Activated CD8-positive, alpha-beta T cell treated with anti-CD3 and anti-CD28 coated beads for 36 hours (primary cell): Measurements from ENCODE around the gene HOXD11. TPM values are rescaled to one million over a fixed set of nuclear protein-coding genes. Genes with fewer than 3 reads are reported as not detected.

Experiments used
- ATAC-seq: fragments of 200-7000 bp; cut with Tn5 transposase; one replicate; pipeline ENCODE4 v1.10.0; 2021; ENCODE audit warnings: mild to moderate bottlenecking, moderate library complexity
- CTCF ChIA-PET: fragments of 350-600 bp; sonication (Branson Sonifier 250); formaldehyde crosslinking; loops from one replicate; lab custom pipeline; 2021; ENCODE audit warnings: antibody characterized with exemption; lab: Charles Lee
- POLR2A ChIA-PET: fragments of 350-600 bp; sonication (Branson Sonifier 250); formaldehyde crosslinking; loops from one replicate; lab custom pipeline; 2021; ENCODE audit warnings: antibody characterized with exemption; lab: Charles Lee
- DNase-seq: peaks from one replicate; pipeline ENCODE4 v3.0.0-alpha.2; 2020
- H3K27ac Mint-ChIP-seq: one replicate; pipeline ENCODE4 v1.8.0; 2021; ENCODE audit warnings: mild to moderate bottlenecking, mixed read lengths
- H3K27me3 Mint-ChIP-seq: one replicate; pipeline ENCODE4 v1.8.0; 2021; ENCODE audit warnings: mixed read lengths
- H3K36me3 Mint-ChIP-seq: one replicate; pipeline ENCODE4 v1.8.0; 2021; ENCODE audit warnings: low read depth, mixed read lengths
- H3K4me1 Mint-ChIP-seq: one replicate; pipeline ENCODE4 v1.8.0; 2021; ENCODE audit warnings: low read depth, mixed read lengths
- H3K4me3 Mint-ChIP-seq: one replicate; pipeline ENCODE4 v1.8.0; 2021; ENCODE audit warnings: mild to moderate bottlenecking, moderate library complexity, mixed read lengths
- H3K9me3 Mint-ChIP-seq: one replicate; pipeline ENCODE4 v1.8.0; 2021; ENCODE audit warnings: mixed read lengths
- intact Hi-C: fragments of 100-400 bp; cut with micrococcal nuclease; formaldehyde crosslinking; loops from one replicate; pipeline ENCODE4 v1.10.0; 2022
- total RNA-seq, 2 experiments: library from RNA; stranded (reverse); gene quantifications; one replicate each; pipeline ENCODE4 v1.2.3, GENCODE V29; 2021
- TF ChIP-seq, protein P1 (sequence below): fragments of 200-600 bp; IDR thresholded peaks from one replicate; pipeline ENCODE4 v1.8.0; 2022; ENCODE audit warnings: antibody characterized with exemption, mild to moderate bottlenecking

The HOXD11 gene
- total RNA-seq, 2 experiments from 2014 or later: not detected

DNA sequence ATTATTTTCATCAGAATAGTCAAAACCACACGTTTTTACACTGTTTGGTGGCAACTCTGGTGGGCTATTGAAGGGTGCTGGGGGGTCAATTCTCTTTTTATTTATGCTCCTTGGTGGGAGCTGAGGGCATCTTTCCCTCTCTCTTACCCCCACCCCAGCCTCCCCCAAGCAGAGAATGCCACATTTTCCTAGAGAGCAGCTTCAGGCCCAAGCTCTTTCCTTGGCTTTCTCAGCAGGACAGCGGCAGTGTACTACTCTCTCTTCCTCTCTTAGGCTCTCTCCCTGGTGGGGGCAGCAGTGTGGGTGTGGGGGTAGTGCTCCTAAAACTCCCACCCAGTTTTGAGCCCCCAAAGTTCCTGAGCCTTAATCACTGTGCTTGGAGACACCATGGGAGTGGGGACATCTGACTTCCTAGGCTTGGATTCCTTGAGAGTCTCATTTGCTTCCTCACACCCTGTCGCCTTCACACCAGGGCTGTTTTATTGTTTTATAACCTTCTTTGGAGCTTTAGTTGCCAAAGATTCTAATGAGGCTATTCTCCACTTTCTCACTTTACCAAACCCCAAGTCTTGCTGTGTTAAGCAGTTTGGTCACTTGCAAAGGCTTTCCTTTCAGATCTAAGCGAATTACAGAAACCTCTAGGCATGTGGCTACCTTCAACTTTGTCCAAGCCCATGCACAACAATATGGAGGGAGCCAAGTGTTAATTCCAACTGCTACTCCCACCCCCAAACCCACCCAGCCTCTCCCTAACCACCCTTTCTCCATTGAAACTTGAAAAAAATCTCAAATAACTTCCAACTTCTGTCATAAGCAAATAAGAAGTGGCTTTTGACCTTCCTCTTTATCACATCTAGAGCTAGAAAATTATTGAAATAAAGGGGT, 38.2 kb downstream of the HOXD11 start:
- Mint-ChIP-seq H3K36me3 (no peaks in the 10 kb centered on the region), H3K27me3 (peaks cover 75% of the 10 kb centered on the region)

DNA sequence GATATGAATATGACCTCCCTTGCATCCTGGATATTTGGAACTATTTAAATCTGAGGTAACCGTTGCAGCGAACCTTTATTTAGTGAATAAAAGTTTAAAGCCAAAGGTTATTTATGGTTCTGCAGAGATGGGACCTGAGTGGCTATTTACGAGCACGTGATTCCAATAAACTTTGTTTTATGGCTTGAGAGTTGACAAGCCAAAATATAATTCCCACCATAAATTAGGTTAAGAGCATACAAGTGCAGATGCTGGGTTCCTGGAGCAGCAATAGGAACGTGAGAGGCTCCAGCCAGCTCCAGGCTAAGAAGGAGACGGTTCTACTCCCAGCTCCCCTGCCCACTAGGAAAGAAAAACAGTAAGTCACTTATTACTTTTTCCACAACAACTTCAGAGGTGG, 39.0 kb downstream of the HOXD11 start:
- TF ChIP-seq, protein P1, sequence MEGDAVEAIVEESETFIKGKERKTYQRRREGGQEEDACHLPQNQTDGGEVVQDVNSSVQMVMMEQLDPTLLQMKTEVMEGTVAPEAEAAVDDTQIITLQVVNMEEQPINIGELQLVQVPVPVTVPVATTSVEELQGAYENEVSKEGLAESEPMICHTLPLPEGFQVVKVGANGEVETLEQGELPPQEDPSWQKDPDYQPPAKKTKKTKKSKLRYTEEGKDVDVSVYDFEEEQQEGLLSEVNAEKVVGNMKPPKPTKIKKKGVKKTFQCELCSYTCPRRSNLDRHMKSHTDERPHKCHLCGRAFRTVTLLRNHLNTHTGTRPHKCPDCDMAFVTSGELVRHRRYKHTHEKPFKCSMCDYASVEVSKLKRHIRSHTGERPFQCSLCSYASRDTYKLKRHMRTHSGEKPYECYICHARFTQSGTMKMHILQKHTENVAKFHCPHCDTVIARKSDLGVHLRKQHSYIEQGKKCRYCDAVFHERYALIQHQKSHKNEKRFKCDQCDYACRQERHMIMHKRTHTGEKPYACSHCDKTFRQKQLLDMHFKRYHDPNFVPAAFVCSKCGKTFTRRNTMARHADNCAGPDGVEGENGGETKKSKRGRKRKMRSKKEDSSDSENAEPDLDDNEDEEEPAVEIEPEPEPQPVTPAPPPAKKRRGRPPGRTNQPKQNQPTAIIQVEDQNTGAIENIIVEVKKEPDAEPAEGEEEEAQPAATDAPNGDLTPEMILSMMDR: no peak
- ATAC-seq (no peak), DNase-seq (no peak)
- Mint-ChIP-seq H3K4me1 (peaks cover 8% of the 10 kb centered on the region), H3K27me3 (peaks cover 80% of the 10 kb centered on the region), H3K9me3 (no peaks in the 10 kb centered on the region), H3K4me3 (no peak overlapping the region), H3K36me3 (no peaks in the 10 kb centered on the region), H3K27ac (no peak overlapping the region)
- intact Hi-C loops: no loop called here
- POLR2A ChIA-PET: no interaction called here
- CTCF ChIA-PET: interaction anchor here (0.7 to 8.4 kb wide), 5 partner anchors 14 to 508 kb away, joined by 3 to 117 read pairs (median 3); no protein-coding TSS in a partner anchor

More for the DNA sequence above, 38.2 kb downstream of the HOXD11 start:
- TF ChIP-seq, protein P1: no peak
- CTCF ChIA-PET: interaction anchor here (0.7 to 8.4 kb wide), 11 partner anchors 13 to 1003 kb away, joined by 3 to 117 read pairs (median 3); no protein-coding TSS in a partner anchor
- intact Hi-C loops: no loop called here
- no peak for DNase-seq
- ATAC-seq: no peak
- H3K27ac Mint-ChIP-seq: no peak overlapping the region
- no peak overlapping the region for H3K4me3 Mint-ChIP-seq
- peaks cover 9% of the 10 kb centered on the region for H3K4me1 Mint-ChIP-seq
- no peaks in the 10 kb centered on the region for H3K9me3 Mint-ChIP-seq
- POLR2A ChIA-PET: interaction anchor here (0.6 kb wide), 1 partner anchor 12 kb away, joined by 3 read pairs; the partner anchor contains the start of gene HOXD3

DNA sequence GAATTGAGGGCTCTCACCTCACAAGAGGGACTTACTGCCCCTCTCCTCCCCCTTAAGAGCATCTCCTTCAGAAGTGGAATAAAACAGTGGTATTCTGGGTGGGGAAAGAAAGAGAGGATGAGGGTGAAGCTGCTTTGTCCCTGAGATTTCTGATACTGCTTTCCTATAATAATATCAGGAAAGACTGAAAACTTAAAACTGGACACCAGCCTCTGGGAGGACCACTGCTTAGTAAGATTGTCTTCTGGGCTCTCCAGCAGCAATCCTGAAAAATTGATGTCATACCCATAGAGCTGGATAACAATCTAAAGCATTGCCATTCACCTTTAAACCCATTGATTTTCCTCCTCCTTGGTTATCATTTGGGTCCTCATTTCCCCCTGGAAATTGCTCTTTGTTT, 39.6 kb downstream of the HOXD11 start:
- intact Hi-C loops: no loop called here
- peaks cover 4% of the 10 kb centered on the region for H3K4me1 Mint-ChIP-seq
- no peaks in the 10 kb centered on the region for H3K9me3 Mint-ChIP-seq
- DNase-seq (no peak), ATAC-seq (no peak)
- ChIA-PET POLR2A (no interaction called here), CTCF (interaction anchor here (1.2 to 1.7 kb wide), 2 partner anchors 15 to 505 kb away, joined by 3 to 5 read pairs; no protein-coding TSS in a partner anchor)
- no peak overlapping the region for H3K4me3 Mint-ChIP-seq
- H3K27ac Mint-ChIP-seq: no peak overlapping the region
- TF ChIP-seq, protein P1: no peak
- H3K36me3 Mint-ChIP-seq: no peaks in the 10 kb centered on the region
- H3K27me3 Mint-ChIP-seq: peaks cover 80% of the 10 kb centered on the region

GRCh38 chr2:176147210-176147799, 40.2 kb downstream of the HOXD11 start:
- TF ChIP-seq, protein P1: no peak
- DNase-seq (no peak), ATAC-seq (no peak)
- Mint-ChIP-seq H3K27ac (no peak overlapping the region), H3K36me3 (no peaks in the 10 kb centered on the region), H3K4me1 (peaks cover 4% of the 10 kb centered on the region), H3K9me3 (no peaks in the 10 kb centered on the region), H3K27me3 (peaks cover 80% of the 10 kb centered on the region), H3K4me3 (no peak overlapping the region)
- intact Hi-C loops: no loop called here
- CTCF ChIA-PET: no interaction called here
- POLR2A ChIA-PET: no interaction called here
